Stimulated activated CD8-positive, alpha-beta memory T cell treated with anti-CD3 and anti-CD28 coated beads, Interleukin-12 subunit alpha, Interleukin-12 subunit beta, amount 100 ng/mL, for 4 hours (primary cell): ENCODE measurements around the gene SH3RF3.

Source experiments
- DNase-seq: peaks from one replicate; pipeline ENCODE4 v3.0.0-alpha.2; 2020; ENCODE audit warnings: low read depth

SH3RF3 gene

DNA sequence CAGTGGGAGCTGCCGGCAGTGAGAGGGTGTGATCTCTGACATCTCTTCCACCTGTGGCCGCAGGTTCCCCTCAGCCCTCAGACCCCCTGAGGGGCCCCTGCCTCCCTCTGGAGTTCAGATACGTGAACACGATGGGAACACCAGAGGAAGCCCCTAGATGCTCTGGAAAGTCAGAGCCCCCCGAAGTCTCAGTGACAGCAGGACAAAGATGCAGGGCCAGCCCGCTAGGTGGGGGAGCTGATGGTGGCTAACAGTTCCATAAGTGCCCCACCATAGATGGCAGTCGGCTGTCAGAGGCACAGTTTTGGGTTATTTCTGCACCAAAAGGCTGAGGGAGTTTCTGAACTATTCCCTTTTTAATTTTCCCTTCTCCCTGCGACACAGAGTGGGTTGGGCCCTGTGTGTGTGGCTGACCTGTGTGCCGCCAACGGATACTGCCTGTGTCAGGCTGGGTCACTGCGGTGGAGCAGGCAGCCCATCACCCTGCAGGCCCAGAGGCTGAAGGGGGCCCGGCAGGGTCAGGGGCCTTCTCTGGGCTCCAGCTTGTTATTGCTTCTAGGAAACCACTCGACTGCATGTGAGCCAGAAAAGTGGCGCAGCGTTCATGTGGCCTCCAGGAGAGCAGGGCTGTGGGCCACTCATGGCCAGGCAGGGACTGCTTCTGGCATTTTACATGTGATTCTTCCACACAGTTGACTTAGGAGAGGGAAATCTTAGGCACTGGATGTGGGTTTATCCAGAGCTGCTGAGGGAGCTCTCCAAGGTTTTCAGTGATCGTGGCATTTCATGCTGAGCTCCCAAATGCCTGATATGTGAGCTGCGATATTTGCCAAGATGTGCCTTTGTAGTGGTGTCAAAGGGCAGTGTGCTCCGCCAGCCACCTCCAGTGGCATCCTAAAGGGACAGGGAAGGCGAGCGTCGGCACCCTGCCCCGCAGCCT, 225.1 kb downstream of the SH3RF3 start:
- no peak for DNase-seq

- no peak for DNase-seq
These were observed 226.3 kb downstream of the SH3RF3 start for GRCh38 chr2:109355192-109355843.

- DNase-seq: no peak
These were observed 227.5 kb downstream of the SH3RF3 start for GRCh38 chr2:109356324-109357035.

DNA sequence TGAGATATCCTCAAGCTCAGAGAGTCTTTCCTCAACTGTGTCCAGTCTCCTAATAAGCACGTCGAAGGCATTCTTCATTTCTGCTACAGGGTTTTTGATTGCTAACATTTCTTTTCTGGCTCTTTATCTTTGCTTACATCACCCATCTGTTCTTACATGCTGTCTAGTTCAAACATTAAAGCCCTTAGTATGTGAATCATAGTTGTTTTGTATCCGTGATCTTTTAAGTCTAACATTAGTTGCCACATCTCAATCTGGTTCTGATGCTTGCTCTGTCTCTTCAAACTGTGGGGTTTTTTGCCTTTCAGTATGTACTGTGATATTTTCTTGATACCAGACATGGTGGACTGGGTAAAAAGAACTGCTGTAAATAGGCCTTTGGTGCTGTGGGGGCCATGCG, 235.2 kb downstream of the SH3RF3 start:
- no peak for DNase-seq

GRCh38 chr2:109365131-109365530, 236.1 kb downstream of the SH3RF3 start:
- no peak for DNase-seq

- no peak for DNase-seq
These were observed 238.7 kb downstream of the SH3RF3 start for GRCh38 chr2:109367683-109368082.

- no peak for DNase-seq
These were observed 239.8 kb downstream of the SH3RF3 start for GRCh38 chr2:109368798-109369197.

- no peak for DNase-seq
These were observed 240.7 kb downstream of the SH3RF3 start for GRCh38 chr2:109369671-109370191.

DNA sequence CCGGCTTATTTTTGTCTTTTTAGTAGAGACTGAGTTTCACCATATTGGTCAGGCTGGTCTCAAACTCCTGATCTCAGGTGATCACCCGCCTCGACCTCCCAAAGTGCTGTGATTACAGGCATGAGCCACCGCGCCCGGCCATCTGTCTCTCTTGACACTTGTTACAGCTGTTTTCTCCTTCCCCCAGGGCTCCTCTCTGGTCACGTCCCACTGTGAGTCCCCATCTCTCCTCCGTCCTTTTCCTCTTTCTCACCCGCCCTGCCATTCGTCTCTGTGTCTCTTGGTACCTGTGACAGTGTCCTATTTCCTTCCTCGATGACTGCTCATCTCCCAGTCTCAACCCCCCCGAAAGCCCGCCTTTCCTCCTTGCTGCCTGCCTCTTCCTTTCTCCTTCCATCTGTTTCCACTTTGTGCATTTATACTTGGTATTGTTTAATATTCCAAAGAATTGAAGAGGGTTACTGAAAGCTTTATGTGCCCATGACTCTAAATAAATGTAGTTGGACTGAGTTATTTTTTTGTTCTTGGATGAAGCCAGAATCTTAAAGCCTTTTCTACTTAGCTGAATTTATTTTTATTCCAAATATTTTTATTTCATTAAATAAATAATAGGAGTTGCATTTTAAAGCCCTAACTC, 241.5 kb downstream of the SH3RF3 start:
- no peak for DNase-seq

- DNase-seq: no peak
These were observed 242.6 kb downstream of the SH3RF3 start for GRCh38 chr2:109371481-109372170.

DNA sequence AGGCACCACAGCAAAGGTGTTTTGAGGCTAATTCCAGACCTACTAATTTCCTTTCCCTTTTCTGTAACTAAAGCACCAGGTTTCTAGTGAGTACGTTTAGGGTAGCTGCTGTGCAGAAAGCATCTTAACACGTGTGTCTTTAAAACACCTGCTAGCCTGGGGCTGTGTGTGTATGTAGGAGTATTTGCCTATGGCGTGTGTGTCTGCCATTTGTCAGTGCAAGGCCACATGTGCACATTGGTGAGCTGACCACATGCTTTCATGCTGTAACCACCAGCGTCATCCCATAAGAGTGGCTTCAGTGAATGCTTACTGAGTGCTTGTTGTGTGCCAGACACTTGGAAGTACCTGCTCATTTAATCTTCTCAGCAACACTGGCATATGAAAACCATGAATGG, 243.2 kb downstream of the SH3RF3 start:
- no peak for DNase-seq

- no peak for DNase-seq
These were observed 243.6 kb downstream of the SH3RF3 start for GRCh38 chr2:109372614-109373013.

- DNase-seq: no peak
These were observed 245.0 kb downstream of the SH3RF3 start for GRCh38 chr2:109373791-109374547.

DNA sequence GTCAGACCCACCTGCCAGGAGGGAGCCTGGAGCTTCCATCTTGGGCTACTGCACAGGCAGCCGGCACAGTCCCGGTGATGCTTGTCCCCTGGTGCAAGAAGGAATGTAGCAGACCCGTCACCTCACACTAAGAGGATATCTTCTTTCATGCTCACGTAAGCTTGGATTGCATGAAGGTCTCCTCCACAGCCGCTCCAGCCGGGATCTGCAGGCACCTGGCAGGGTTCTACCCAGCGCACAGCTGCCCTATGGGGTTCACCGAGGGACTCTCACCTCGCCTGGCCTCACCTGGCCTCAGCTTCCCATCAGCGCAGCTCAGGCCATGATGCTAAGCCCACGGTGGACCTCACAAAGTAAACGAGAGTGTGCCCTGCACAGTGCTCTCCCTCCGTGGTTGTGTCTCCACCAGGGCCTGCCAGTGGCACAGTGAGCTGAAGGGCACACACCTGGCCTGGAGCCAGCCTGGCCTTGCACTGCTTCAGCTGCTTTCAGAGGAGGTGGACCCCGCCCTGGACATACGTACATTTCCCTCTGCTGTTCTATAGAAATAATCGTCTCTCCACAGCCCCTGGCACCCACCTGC, 245.6 kb downstream of the SH3RF3 start:
- no peak for DNase-seq

DNA sequence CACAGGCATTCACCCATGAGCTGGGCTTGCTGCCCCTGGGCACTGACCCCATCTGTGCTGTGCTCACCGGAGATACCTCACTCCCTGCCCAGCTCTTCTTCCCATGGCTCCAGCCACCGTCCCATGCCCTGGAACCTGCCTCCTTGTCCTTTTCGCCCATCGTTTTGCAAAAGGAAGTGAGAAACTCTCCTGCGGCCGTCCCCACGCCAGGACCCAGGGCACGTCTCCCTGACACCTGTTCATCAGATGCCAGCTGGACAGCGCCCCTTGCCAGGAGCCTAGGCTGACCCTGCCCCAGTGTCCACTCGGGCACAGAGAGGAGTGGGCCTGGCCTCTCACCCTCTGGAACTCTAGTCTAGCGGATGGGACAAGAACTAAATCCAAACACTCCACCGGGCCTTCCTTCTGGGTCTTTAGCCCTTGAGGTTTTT, 246.1 kb downstream of the SH3RF3 start:
- no peak for DNase-seq

GRCh38 chr2:109375656-109376055, 246.7 kb downstream of the SH3RF3 start:
- DNase-seq: no peak

DNA sequence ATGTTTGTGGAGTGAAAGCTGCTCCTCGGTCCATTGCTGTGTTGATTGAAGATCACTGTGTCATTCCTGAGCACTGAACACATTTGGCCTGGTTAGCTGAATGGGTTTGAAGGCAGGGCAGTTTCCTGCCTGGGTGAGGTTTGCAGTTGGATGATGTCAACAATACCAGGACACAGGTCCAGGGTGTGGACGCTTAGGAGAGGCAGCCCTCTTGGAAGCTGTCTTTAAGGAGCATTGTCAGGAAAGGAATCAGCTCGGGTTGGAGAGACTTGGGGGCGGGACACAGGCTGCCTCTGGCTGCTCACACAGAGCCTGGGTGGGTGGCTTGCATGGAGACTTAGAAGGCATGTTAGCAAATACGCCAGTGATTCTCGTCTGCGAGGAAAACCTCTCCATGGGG, 247.1 kb downstream of the SH3RF3 start:
- DNase-seq: no peak

DNA sequence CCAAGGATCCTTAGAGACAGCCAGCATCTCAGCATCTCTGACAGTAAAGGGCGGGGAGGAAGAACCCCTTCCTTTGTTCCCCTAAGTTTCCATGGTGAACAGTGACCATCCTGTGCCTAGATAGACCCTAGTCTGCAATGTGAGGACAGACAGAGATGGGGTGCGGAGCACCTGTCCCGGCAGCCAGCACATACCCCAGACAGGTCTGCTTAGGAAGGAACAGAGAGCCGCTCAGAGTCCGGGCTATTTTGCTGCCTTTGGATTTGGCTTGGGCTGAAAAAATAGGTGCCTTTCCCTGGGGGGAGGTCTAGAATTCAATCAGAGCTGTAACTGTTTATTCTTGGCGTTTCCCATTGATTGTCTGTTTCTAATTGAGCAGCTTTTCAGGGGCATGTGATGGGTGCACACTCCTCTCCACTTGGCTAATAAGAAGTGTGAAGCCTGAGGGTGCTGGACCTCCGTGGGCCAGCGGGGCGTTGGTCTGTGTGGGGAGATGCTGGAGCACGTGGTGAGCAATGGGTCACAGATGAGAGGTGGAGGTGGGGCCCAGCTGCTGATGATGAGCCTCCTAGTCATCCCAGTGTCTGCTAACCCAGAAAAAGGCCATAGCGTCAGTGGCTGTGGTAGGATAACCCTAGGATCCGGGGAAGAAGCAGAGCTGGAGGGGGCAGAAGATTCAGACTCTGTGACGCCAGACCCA, 247.9 kb downstream of the SH3RF3 start:
- DNase-seq: no peak

- no peak for DNase-seq
These were observed 249.0 kb downstream of the SH3RF3 start for GRCh38 chr2:109377976-109378375.

GRCh38 chr2:109378682-109379081, 249.7 kb downstream of the SH3RF3 start:
- no peak for DNase-seq
